RWPE2 (cell line): ENCODE measurements around the gene BRF1.

Experiments
- ATAC-seq: fragments of 200-7000 bp; cut with Tn5 transposase; 3 replicates; pipeline ENCODE4 v1.9.1; 2021; ENCODE audit warnings: low read depth
- DNase-seq: peaks from one replicate; pipeline ENCODE4 v3.0.0-alpha.2; 2020; ENCODE audit warnings: low spot score
- H3K27ac ChIP-seq: fragments of 450-650 bp; 2 replicates; pipeline ENCODE4 v1.5.1; 2017; ENCODE audit warnings: mild to moderate bottlenecking; ENCODE audit not compliant: poor library complexity, severe bottlenecking
- H3K27me3 ChIP-seq: fragments of 250-450 bp; sonication (Bioruptor Pico); 2 replicates; pipeline ENCODE4 v1.5.1; 2021; ENCODE audit warnings: mild to moderate bottlenecking, moderate library complexity; ENCODE audit not compliant: insufficient read depth, poor library complexity, severe bottlenecking
- H3K36me3 ChIP-seq: fragments of 250-450 bp; sonication (Bioruptor Pico); 2 replicates; pipeline ENCODE4 v1.5.1; 2020; ENCODE audit warnings: low read depth, mild to moderate bottlenecking, moderate library complexity
- H3K4me1 ChIP-seq: fragments of 250-450 bp; sonication (Bioruptor Pico); 2 replicates; pipeline ENCODE4 v1.5.1; 2021; ENCODE audit warnings: mild to moderate bottlenecking, moderate library complexity; ENCODE audit not compliant: insufficient read depth, poor library complexity, severe bottlenecking
- H3K4me3 ChIP-seq: fragments of 250-450 bp; sonication (Bioruptor Pico); 2 replicates; pipeline ENCODE4 v1.5.1; 2021; ENCODE audit warnings: mild to moderate bottlenecking, moderate library complexity; ENCODE audit not compliant: severe bottlenecking
- H3K9me3 ChIP-seq: fragments of 250-450 bp; sonication (Bioruptor Pico); 2 replicates; pipeline ENCODE4 v1.5.1; 2021; ENCODE audit warnings: mild to moderate bottlenecking, moderate library complexity; ENCODE audit not compliant: severe bottlenecking
- TF ChIP-seq, protein P1 (sequence below): fragments of 450-650 bp; IDR thresholded peaks from one replicate; pipeline ENCODE4 v1.5.1; 2017; ENCODE audit warnings: mild to moderate bottlenecking, moderate library complexity; ENCODE audit not compliant: poor library complexity, severe bottlenecking

Gene BRF1

DNA sequence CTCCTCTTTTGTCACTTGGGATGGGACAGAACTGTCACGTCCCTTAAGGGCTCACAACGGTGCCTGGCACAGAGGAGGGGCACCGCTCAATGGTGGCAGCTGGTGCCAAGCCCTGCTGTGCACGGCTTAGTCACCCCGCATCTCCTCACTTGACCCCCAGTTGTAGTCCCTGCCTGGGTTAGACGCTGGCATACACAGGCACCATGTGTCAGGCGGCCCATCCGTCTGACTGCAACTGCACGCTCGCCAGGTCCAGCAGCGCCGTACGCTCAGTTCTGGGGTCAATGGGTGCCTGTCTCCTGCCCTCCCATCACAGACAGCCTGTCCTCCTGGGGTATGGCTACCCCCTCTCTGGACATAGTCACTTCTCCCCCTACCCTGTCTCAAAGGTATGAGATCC is 12.2 kb upstream of the BRF1 start:
- H3K4me3 ChIP-seq, result no peak overlapping the region
- no peaks in the 10 kb centered on the region for H3K27me3 ChIP-seq
- no peaks in the 10 kb centered on the region for H3K36me3 ChIP-seq
- no peak for ATAC-seq
- H3K4me1 ChIP-seq, result peaks cover 7% of the 10 kb centered on the region
- no peaks in the 10 kb centered on the region for H3K9me3 ChIP-seq
- TF ChIP-seq, protein P1, sequence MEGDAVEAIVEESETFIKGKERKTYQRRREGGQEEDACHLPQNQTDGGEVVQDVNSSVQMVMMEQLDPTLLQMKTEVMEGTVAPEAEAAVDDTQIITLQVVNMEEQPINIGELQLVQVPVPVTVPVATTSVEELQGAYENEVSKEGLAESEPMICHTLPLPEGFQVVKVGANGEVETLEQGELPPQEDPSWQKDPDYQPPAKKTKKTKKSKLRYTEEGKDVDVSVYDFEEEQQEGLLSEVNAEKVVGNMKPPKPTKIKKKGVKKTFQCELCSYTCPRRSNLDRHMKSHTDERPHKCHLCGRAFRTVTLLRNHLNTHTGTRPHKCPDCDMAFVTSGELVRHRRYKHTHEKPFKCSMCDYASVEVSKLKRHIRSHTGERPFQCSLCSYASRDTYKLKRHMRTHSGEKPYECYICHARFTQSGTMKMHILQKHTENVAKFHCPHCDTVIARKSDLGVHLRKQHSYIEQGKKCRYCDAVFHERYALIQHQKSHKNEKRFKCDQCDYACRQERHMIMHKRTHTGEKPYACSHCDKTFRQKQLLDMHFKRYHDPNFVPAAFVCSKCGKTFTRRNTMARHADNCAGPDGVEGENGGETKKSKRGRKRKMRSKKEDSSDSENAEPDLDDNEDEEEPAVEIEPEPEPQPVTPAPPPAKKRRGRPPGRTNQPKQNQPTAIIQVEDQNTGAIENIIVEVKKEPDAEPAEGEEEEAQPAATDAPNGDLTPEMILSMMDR, result no peak
- DNase-seq, result peak; percentile 71
- no peak overlapping the region for H3K27ac ChIP-seq

DNA sequence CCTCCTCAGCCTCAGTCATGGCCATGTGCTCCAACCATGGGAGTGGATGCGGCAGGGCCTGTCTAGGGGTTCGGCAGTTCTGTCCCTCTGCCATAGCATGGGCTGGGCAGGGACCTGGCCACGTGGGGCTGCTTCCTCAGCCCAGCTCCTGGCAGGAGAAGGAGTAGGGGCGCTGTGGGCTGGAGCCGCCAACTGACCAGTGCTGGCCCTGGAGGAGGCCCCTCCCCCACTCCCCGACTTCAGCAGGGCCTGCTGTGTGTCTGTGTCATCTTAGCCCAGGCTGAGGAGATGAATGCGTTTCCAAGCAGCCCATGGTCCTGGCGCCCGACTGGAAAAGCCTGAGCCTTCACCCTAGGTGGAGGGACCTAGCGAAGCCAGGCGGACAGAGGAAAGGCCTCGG is 11.0 kb upstream of the BRF1 start:
- DNase-seq (peak; percentile 65), ATAC-seq (no peak)
- Histone ChIP-seq H3K9me3 (no peaks in the 10 kb centered on the region), H3K27me3 (no peaks in the 10 kb centered on the region), H3K4me3 (no peak overlapping the region), H3K27ac (no peak overlapping the region), H3K4me1 (no peaks in the 10 kb centered on the region), H3K36me3 (no peaks in the 10 kb centered on the region)
- TF ChIP-seq, protein P1, result no peak

DNA sequence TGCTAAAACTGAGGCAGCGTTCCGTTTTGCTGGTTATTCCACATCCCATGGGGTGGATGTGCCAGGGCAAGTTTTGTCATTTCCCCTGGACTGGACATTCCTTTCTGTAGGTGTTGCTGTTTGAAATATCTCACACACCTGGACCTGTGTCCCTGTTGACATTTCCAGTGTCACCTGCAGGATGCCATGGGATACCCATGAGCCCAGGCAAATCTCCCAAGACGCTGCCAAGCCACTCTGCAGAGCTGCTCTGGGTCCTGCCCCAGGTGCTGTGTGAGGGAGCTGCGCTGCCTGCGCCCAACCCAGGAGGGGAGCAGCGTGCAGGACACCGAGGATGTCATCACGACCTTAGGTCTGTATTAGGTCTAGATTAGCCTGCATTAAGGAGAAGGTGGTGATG is 8.6 kb upstream of the BRF1 start:
- Histone ChIP-seq H3K4me1 (no peaks in the 10 kb centered on the region), H3K27me3 (no peaks in the 10 kb centered on the region), H3K27ac (no peak overlapping the region), H3K4me3 (no peak overlapping the region), H3K9me3 (no peaks in the 10 kb centered on the region), H3K36me3 (no peaks in the 10 kb centered on the region)
- ATAC-seq (no peak), DNase-seq (no peak)
- TF ChIP-seq, protein P1, result no peak

DNA sequence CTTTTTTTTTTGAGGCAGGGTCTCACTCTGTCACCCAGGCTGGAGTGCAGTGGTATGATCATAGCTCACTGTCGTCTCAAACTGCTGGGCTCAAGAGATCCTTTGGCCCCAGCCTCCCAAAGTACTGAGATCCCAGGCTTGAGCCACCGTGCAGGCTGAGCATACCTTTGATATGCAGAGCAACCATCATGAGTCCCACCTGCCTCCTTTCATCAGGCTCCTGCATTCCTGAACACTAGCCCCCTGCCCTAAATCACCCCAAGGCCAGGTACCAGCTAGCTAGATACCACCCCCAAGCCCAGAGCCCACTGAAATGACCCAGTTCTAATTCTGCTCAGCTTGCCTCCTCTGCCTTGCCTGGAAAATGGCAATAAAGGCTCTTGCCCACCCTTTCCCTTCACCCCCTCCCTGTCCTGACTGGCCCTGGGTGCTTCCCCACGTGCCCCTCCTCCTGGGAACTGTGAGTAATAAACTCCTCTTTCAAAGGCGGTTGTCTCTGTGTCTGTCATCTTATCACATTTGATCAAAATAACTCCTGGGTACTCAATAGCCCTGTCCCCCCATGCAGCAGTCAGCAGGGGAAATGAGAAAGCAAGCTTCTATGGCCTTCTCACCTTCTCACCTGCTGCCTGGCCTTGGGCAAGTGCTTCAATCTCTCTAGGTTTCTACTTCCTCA is 6.4 kb upstream of the BRF1 start:
- no peaks in the 10 kb centered on the region for H3K4me1 ChIP-seq
- H3K9me3 ChIP-seq, result no peaks in the 10 kb centered on the region
- ATAC-seq, result no peak
- TF ChIP-seq, protein P1, result no peak
- H3K27me3 ChIP-seq, result no peaks in the 10 kb centered on the region
- no peak overlapping the region for H3K27ac ChIP-seq
- H3K4me3 ChIP-seq, result no peak overlapping the region
- H3K36me3 ChIP-seq, result no peaks in the 10 kb centered on the region
- DNase-seq, result no peak

DNA sequence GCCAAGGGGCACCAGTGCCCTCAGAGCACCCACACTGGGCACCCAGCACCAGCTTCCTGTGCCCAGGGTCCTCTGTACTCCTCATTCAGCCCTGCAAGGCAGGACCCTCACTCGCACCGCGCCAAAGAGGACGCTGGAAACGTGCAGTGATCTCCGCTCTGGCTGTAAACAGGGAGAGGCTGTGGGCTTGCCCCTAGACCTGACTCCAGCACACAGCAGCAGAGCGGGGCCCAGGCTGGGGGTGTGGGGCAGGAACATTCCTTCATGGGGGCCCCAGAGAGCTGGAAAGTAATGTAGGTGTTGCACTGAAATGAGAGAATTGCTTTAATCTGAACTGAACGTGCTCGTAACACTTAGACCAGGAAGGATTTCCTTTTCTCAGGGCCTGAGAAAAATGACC is 5.0 kb upstream of the BRF1 start:
- H3K36me3 ChIP-seq, result no peaks in the 10 kb centered on the region
- no peaks in the 10 kb centered on the region for H3K4me1 ChIP-seq
- ATAC-seq, result no peak
- TF ChIP-seq, protein P1, result no peak
- no peak for DNase-seq
- H3K4me3 ChIP-seq, result no peak overlapping the region
- H3K27me3 ChIP-seq, result no peaks in the 10 kb centered on the region
- H3K9me3 ChIP-seq, result no peaks in the 10 kb centered on the region
- no peak overlapping the region for H3K27ac ChIP-seq
